CD8-positive, alpha-beta memory T cell (primary cell): ENCODE results near the gene DOCK3. TPM values are rescaled to one million over a fixed set of nuclear protein-coding genes. Genes with fewer than 3 reads are reported as not detected.

Experiments
- CTCF ChIA-PET: fragments of 350-600 bp; sonication (Branson Sonifier 250); formaldehyde crosslinking; loops from one replicate; lab custom pipeline; 2021; ENCODE audit warnings: antibody characterized with exemption; lab: Charles Lee
- POLR2A ChIA-PET: fragments of 350-600 bp; sonication (Branson Sonifier 250); formaldehyde crosslinking; loops from one replicate; lab custom pipeline; 2021; ENCODE audit warnings: antibody characterized with exemption; lab: Charles Lee
- DNase-seq, 5 donors: peaks; one replicate each; pipeline versions ENCODE4 v3.0.0 to v3.0.0-alpha.2; 2020 to 2022; ENCODE audit warnings: mixed read lengths in 1 of 5
- H3K27ac ChIP-seq: one replicate; pipeline ENCODE4 v1.7.0; 2013; ENCODE audit warnings: low read depth, mild to moderate bottlenecking, low read length, moderate library complexity
- H3K27me3 ChIP-seq: 2 replicates; pipeline ENCODE4 v1.7.0; 2013; ENCODE audit warnings: low read length, mild to moderate bottlenecking; ENCODE audit not compliant: insufficient read depth, poor library complexity, severe bottlenecking
- H3K36me3 ChIP-seq: 2 replicates; pipeline ENCODE4 v1.7.0; 2013; ENCODE audit warnings: mild to moderate bottlenecking, low read length, moderate library complexity; ENCODE audit not compliant: insufficient read depth
- H3K4me1 ChIP-seq: 2 replicates; pipeline ENCODE4 v1.7.0; 2013; ENCODE audit warnings: mild to moderate bottlenecking, low read length, moderate library complexity; ENCODE audit not compliant: insufficient read depth
- H3K4me3 ChIP-seq: 2 replicates; pipeline ENCODE4 v1.7.0; 2013; ENCODE audit warnings: mild to moderate bottlenecking, low read length
- H3K9me3 ChIP-seq: 2 replicates; pipeline ENCODE4 v1.7.0; 2013; ENCODE audit warnings: mild to moderate bottlenecking, low read length
- H3K27ac Mint-ChIP-seq, 8 donors: one replicate each; pipeline ENCODE4 v1.8.0; 2020 to 2021; ENCODE audit warnings: mixed read lengths in 8 of 8, mild to moderate bottlenecking in 6 of 8, inconsistent platforms in 3 of 8, moderate library complexity in 3 of 8
- H3K27me3 Mint-ChIP-seq, 2 donors: one replicate each; pipeline ENCODE4 v1.8.0; 2020 to 2021; ENCODE audit warnings: mixed read lengths in 2 of 2, mild to moderate bottlenecking in 1 of 2, moderate library complexity in 1 of 2
- H3K36me3 Mint-ChIP-seq, 3 donors: one replicate each; pipeline ENCODE4 v1.8.0; 2020 to 2021; ENCODE audit warnings: mixed read lengths in 3 of 3, inconsistent platforms in 1 of 3, mild to moderate bottlenecking in 1 of 3
- H3K4me1 Mint-ChIP-seq, 3 donors: one replicate each; pipeline ENCODE4 v1.8.0; 2020 to 2021; ENCODE audit warnings: mixed read lengths in 3 of 3, inconsistent platforms in 1 of 3, mild to moderate bottlenecking in 1 of 3
- H3K4me3 Mint-ChIP-seq, 7 donors: one replicate each; pipeline ENCODE4 v1.8.0; 2020 to 2021; ENCODE audit warnings: mixed read lengths in 7 of 7, mild to moderate bottlenecking in 6 of 7, moderate library complexity in 4 of 7, inconsistent platforms in 2 of 7
- H3K9me3 Mint-ChIP-seq, 5 donors: one replicate each; pipeline ENCODE4 v1.8.0; 2020 to 2022; ENCODE audit warnings: mixed read lengths in 5 of 5, mild to moderate bottlenecking in 3 of 5, moderate library complexity in 2 of 5, inconsistent platforms in 1 of 5
- polyA plus RNA-seq: library from polyadenylated mRNA; unstranded; fragments of 300-500 nt; fragmentation: Illumina TruSeq; gene quantifications from one replicate; pipeline ENCODE4 v1.2.3, GENCODE V29; 2021
- total RNA-seq, 2 experiments: library from RNA; stranded (reverse); gene quantifications; one replicate each; pipeline ENCODE4 v1.2.3, GENCODE V29; 2021

The DOCK3 gene
- total and polyA plus RNA-seq, 3 experiments from 2014 or later: 0.16 to 2.1 (median 2.0) TPM

- peak in 1 of 5 donors; percentile 53 for DNase-seq
- Histone ChIP-seq H3K9me3 (no peaks in the 10 kb centered on the region), H3K4me1 (peaks cover 71% of the 10 kb centered on the region), H3K4me3 (peak overlapping the region; percentile 42), H3K36me3 (peaks cover 59% of the 10 kb centered on the region), H3K27me3 (no peaks in the 10 kb centered on the region), H3K27ac (peak overlapping the region; percentile 61)
- no peaks in the 10 kb centered on the region for H3K27me3 Mint-ChIP-seq
- peak overlapping the region; percentile 26 to 96 (median 78) for H3K27ac Mint-ChIP-seq
- no peaks in the 10 kb centered on the region for H3K9me3 Mint-ChIP-seq
- CTCF ChIA-PET: interaction anchor here (1.9 kb wide), 1 partner anchor 109 kb away, joined by 8 read pairs; no protein-coding TSS in a partner anchor
- H3K4me3 Mint-ChIP-seq: peak overlapping the region; percentile 59 to 91 (median 82)
- POLR2A ChIA-PET: interaction anchor here (1.1 to 4.0 kb wide), 2 partner anchors 24 to 107 kb away, joined by 3 to 40 read pairs; partner anchors contain the start of gene DCAF1
- peaks cover 17 to 75% (median 18%) of the 10 kb centered on the region in 3 donors for H3K36me3 Mint-ChIP-seq
- H3K4me1 Mint-ChIP-seq: peaks cover 55 to 83% (median 64%) of the 10 kb centered on the region in 3 donors
These were observed 717.8 kb downstream of the DOCK3 start for GRCh38 chr3:51392355-51393133.

GRCh38 chr3:51393134-51393495 is 718.4 kb downstream of the DOCK3 start:
- Mint-ChIP-seq H3K27me3 (no peaks in the 10 kb centered on the region), H3K4me1 (peaks cover 50 to 78% (median 58%) of the 10 kb centered on the region in 3 donors), H3K36me3 (peaks cover 14 to 73% (median 17%) of the 10 kb centered on the region in 3 donors), H3K4me3 (peak overlapping the region; percentile 23 to 82 (median 44)), H3K9me3 (no peaks in the 10 kb centered on the region), H3K27ac (peak overlapping the region in 7 of 8 donors; percentile 10 to 95 (median 75))
- Histone ChIP-seq H3K27me3 (no peaks in the 10 kb centered on the region), H3K27ac (no peak overlapping the region), H3K36me3 (peaks cover 54% of the 10 kb centered on the region), H3K9me3 (no peaks in the 10 kb centered on the region), H3K4me1 (peaks cover 66% of the 10 kb centered on the region), H3K4me3 (no peak overlapping the region)
- ChIA-PET CTCF (interaction anchor here (1.9 kb wide), 1 partner anchor 108 kb away, joined by 8 read pairs; no protein-coding TSS in a partner anchor), POLR2A (no interaction called here)
- no peak for DNase-seq

GRCh38 chr3:51393564-51393963 is 718.8 kb downstream of the DOCK3 start:
- Mint-ChIP-seq H3K27ac (peak overlapping the region in 7 of 8 donors; percentile 19 to 95 (median 56)), H3K27me3 (no peaks in the 10 kb centered on the region), H3K9me3 (no peaks in the 10 kb centered on the region), H3K36me3 (peaks cover 14 to 72% (median 18%) of the 10 kb centered on the region in 3 donors), H3K4me1 (peaks cover 48 to 77% (median 58%) of the 10 kb centered on the region in 3 donors), H3K4me3 (peak overlapping the region in 5 of 7 donors; percentile 25 to 85 (median 51))
- Histone ChIP-seq H3K4me3 (no peak overlapping the region), H3K4me1 (peaks cover 66% of the 10 kb centered on the region), H3K27ac (no peak overlapping the region), H3K9me3 (no peaks in the 10 kb centered on the region), H3K36me3 (peaks cover 53% of the 10 kb centered on the region), H3K27me3 (no peaks in the 10 kb centered on the region)
- DNase-seq: no peak
- ChIA-PET POLR2A (no interaction called here), CTCF (interaction anchor here (0.7 to 1.9 kb wide), 2 partner anchors 23 to 108 kb away, joined by 3 to 8 read pairs; no protein-coding TSS in a partner anchor)

DNA sequence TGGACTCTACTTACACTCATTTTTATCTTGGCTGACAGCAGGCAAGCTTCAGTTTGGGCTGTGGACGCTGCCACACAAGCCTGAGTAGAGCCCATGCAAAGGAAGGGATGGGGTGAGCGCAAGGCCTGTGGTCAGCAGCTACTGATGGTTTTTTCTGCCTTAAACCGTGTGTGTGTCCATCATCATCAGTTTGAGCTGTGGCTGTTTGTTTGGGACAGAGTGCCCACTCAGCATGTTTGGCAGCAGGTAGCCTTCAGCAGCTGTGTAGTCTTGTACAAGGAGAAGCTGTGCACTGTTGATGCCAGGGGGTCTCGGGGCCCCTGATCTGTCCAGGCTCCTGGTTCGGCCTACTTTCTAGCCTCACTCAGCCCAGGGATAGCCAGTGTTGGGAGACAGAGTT is 719.8 kb downstream of the DOCK3 start:
- H3K27me3 Mint-ChIP-seq: no peaks in the 10 kb centered on the region
- H3K4me1 Mint-ChIP-seq: peaks cover 42 to 70% (median 48%) of the 10 kb centered on the region in 3 donors
- H3K36me3 Mint-ChIP-seq: peaks cover 9 to 73% (median 15%) of the 10 kb centered on the region in 3 donors
- Histone ChIP-seq H3K27me3 (no peaks in the 10 kb centered on the region), H3K27ac (no peak overlapping the region), H3K36me3 (peaks cover 51% of the 10 kb centered on the region), H3K4me3 (no peak overlapping the region), H3K9me3 (no peaks in the 10 kb centered on the region), H3K4me1 (peaks cover 58% of the 10 kb centered on the region)
- CTCF ChIA-PET: interaction anchor here (0.7 to 1.5 kb wide), 2 partner anchors 13 to 22 kb away, joined by 3 read pairs; no protein-coding TSS in a partner anchor
- peak overlapping the region in 7 of 8 donors; percentile 21 to 95 (median 73) for H3K27ac Mint-ChIP-seq
- H3K4me3 Mint-ChIP-seq: peak overlapping the region in 6 of 7 donors; percentile 21 to 85 (median 40)
- DNase-seq: no peak
- H3K9me3 Mint-ChIP-seq: no peaks in the 10 kb centered on the region
- POLR2A ChIA-PET: no interaction called here

DNA sequence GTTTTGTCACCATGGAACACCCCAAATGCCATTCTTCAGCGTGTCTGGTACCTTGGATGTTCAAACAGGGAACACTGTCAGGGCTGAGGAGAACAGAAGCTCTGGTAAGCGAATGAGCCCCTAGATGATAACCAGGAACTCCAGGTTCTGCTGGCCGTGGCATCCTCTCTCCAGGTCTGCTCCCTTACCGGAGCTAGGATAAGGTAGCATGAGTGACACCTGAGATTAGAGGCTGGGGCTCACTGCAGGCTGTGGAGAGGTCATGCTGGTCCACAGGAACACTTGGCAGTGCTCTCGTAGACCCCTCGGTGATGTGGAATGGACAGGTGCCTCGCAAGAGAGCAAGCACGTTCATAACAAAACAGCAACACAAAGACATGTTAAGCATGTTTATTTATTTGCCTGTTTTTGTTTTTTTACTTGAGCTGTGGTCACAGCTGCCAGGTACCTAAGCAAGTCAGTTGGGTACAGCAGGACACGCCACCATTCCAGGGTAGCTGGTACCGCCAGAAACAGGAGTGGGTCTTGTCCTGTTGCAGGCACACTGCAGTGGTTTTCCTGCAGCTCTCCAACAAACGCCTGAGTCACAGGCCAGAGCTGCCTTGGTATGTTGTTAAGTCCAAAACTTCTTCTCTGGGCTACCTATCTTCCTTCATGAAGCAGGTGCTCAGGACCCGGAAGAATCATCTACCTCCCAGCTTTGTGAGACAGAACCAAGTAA is 720.9 kb downstream of the DOCK3 start:
- H3K27me3 ChIP-seq: no peaks in the 10 kb centered on the region
- Mint-ChIP-seq H3K9me3 (no peaks in the 10 kb centered on the region), H3K4me1 (peaks cover 38 to 59% (median 42%) of the 10 kb centered on the region in 3 donors), H3K36me3 (peaks cover 9 to 80% (median 18%) of the 10 kb centered on the region in 3 donors), H3K27ac (peak overlapping the region; percentile 39 to 95 (median 72)), H3K27me3 (no peaks in the 10 kb centered on the region), H3K4me3 (peak overlapping the region in 1 of 7 donors; percentile 7)
- H3K27ac ChIP-seq: no peak overlapping the region
- H3K4me1 ChIP-seq: peaks cover 46% of the 10 kb centered on the region
- no peak for DNase-seq
- no peak overlapping the region for H3K4me3 ChIP-seq
- CTCF ChIA-PET: interaction anchor here (1.5 kb wide), 1 partner anchor 12 kb away, joined by 3 read pairs; no protein-coding TSS in a partner anchor
- POLR2A ChIA-PET: interaction anchor here (0.5 kb wide), 1 partner anchor 10 kb away, joined by 9 read pairs; no protein-coding TSS in a partner anchor
- H3K36me3 ChIP-seq: peaks cover 56% of the 10 kb centered on the region
- H3K9me3 ChIP-seq: no peaks in the 10 kb centered on the region

DNA sequence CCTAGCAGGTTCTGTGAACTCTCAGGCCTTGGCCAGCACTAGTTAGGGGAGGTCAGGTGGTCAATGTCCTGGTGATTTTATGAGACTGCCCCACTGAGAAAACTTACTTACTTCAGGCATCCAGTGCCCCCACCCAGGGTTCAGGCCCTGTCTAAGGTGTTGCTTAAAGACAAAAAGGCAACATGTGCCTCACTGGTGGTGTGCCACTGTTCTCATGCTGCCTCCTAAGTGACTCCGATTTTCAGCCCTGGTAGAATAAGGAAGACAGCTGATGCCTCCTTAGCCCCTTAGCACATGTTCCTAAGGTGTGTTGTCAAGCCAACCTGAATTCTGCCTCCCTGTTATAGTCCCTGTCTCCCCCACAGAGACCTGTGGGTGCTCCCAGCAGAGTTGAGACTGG is 721.7 kb downstream of the DOCK3 start:
- Histone ChIP-seq H3K4me3 (no peak overlapping the region), H3K27ac (no peak overlapping the region), H3K4me1 (peaks cover 44% of the 10 kb centered on the region), H3K9me3 (no peaks in the 10 kb centered on the region), H3K27me3 (no peaks in the 10 kb centered on the region), H3K36me3 (peaks cover 56% of the 10 kb centered on the region)
- Mint-ChIP-seq H3K4me1 (peaks cover 35 to 55% (median 39%) of the 10 kb centered on the region in 3 donors), H3K9me3 (no peaks in the 10 kb centered on the region), H3K27ac (peak overlapping the region in 7 of 8 donors; percentile 39 to 95 (median 64)), H3K27me3 (no peaks in the 10 kb centered on the region), H3K36me3 (peaks cover 9 to 85% (median 18%) of the 10 kb centered on the region in 3 donors), H3K4me3 (peak overlapping the region in 1 of 7 donors; percentile 7)
- ChIA-PET POLR2A (interaction anchor here (0.5 to 0.7 kb wide), 2 partner anchors 10 kb away, joined by 4 to 9 read pairs; no protein-coding TSS in a partner anchor), CTCF (no interaction called here)
- DNase-seq: no peak

DNA sequence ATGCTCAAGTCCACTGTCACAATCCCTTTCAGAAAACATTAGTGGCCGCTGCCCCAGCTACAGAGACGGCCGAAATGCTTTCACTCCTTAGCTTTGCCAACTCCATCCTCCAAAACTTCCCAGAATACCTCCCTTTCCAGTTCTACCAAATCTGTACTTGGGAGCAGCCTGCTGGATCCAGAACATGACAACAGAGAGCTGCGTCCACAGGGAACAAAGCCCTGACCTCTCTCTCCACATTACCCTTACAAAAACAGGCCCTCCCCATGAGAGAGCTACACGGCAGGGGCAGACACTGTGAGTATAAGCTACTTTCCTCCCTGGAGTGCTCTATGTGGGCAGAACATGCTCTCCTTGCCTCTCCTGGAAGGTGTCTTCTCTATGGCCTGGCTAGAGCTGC is 722.7 kb downstream of the DOCK3 start:
- Mint-ChIP-seq H3K4me3 (peak overlapping the region in 1 of 7 donors; percentile 50), H3K9me3 (no peaks in the 10 kb centered on the region), H3K27me3 (no peaks in the 10 kb centered on the region), H3K36me3 (peaks cover 9 to 90% (median 22%) of the 10 kb centered on the region in 3 donors), H3K27ac (peak overlapping the region in 3 of 8 donors; percentile 54 to 95 (median 64)), H3K4me1 (peaks cover 34 to 49% (median 39%) of the 10 kb centered on the region in 3 donors)
- Histone ChIP-seq H3K27me3 (no peaks in the 10 kb centered on the region), H3K36me3 (peaks cover 54% of the 10 kb centered on the region), H3K27ac (no peak overlapping the region), H3K4me3 (no peak overlapping the region), H3K9me3 (no peaks in the 10 kb centered on the region), H3K4me1 (peaks cover 40% of the 10 kb centered on the region)
- no peak for DNase-seq
- POLR2A ChIA-PET: no interaction called here
- CTCF ChIA-PET: no interaction called here
